Germinal center (tissue), 1 donor: ENCODE results near the gene MEGF10.

Experiments
- DNase-seq: peaks from one replicate; pipeline ENCODE4 v3.0.0; 2012; ENCODE audit warnings: mixed read lengths, low spot score

MEGF10 gene

DNA sequence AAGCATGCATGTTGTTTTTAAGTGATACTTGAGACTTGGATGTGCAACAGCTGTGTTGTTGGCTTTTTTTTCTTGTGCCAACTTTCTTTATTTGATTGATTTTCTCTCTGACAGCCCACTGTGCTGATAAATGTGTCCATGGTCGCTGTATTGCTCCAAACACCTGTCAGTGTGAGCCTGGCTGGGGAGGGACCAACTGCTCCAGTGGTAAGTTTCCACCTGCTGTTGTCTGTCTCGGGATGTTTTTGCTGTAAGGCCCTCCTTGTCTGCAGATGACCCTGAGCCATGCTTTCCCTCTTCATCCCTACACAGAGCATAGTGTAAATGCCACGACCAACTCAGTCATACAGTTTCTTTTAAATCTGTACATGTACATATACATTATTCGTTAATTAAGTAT lies 79.2 kb downstream of the MEGF10 start:
- DNase-seq: no peak

GRCh38 chr5:127370631-127371030 lies 80.0 kb downstream of the MEGF10 start:
- no peak for DNase-seq

GRCh38 chr5:127373858-127374491 lies 83.4 kb downstream of the MEGF10 start:
- no peak for DNase-seq

- DNase-seq: no peak
Measured at GRCh38 chr5:127375124-127375523, 84.5 kb downstream of the MEGF10 start.

DNA sequence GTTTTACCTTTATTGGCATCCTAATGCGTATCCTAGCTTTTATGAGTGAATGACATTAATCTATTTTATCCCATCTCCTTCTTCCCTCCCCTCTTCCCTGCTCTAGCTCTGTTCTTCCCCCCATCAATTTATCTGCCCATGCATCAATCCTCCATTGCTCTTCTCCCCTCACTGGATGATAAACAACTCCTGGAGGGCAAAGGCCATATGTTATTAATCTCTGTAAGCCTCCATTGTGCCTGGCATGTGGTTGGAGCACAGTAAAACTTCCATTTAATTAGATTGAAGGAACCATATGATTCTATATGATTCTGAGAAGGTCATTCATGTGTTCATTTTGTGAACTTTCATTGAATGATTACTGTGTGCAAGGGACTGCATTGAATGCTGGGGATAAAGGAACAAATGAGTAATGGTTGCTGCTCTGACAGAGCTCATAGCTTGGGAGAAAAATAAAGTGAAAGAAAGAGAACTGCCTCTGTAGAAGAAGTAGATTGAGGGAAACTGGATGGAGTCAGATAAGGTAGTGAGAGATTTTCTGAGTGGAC lies 85.0 kb downstream of the MEGF10 start:
- DNase-seq: no peak

DNA sequence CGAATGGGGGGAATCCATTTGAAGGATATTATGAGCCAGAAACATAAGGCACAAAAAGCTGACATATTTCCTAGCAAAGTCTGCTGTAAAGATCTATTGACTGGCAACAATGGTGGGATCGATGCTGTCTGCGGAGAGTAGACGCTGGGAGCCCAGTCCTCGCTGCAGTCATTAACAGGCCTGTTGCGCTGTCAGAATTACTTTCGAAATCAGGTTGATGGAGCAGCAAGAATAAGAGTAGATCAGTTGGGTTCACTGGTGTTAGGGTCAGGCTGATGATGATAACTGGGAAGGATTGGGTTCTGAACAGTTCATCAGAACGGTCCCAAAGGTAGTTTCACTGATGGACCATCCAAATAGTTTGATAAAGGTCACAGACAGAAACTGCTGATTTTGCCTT lies 87.1 kb downstream of the MEGF10 start:
- DNase-seq: no peak

DNA sequence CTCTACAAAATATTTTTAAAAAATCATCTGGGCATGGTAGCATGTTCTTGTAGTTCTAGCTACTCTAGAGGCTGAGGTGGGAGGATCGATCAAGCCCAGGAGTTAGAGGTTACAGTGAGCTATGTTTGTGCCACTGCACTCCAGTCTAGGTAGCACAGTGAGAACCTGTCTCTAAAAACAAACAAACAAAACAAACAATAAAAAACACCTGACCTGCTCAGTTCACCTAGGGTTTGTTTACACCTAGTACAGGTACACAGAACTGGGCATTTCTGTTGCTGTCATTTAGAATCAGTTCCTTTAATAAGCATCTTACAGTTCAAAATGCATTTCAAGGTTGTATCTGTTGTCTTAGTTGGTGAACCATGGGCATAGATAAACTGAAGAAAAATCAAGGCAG lies 95.3 kb downstream of the MEGF10 start:
- no peak for DNase-seq

- no peak for DNase-seq
Measured at GRCh38 chr5:127386557-127386956, 96.0 kb downstream of the MEGF10 start.

DNA sequence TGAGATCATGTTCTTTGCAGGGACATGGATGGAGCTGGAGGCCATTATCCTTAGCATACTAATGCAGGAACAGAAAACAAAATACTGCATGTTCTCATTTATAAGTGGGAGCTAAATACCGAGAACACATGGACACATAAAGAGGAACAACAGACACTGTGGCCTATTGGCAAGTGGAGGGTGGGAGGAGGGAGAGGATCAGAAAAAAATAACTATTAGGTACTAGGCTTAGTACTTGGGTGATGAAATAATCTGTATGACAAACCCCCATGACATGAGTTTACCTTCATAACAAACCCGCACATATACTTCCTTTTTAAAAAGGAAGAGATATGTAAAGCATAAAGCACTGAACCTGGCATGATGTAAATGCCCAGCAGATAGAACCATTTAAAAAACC lies 99.0 kb downstream of the MEGF10 start:
- DNase-seq: no peak

GRCh38 chr5:127392762-127393161 lies 102.2 kb downstream of the MEGF10 start:
- DNase-seq: no peak

- no peak for DNase-seq
Measured at GRCh38 chr5:127396490-127397155, 106.0 kb downstream of the MEGF10 start.

GRCh38 chr5:127398508-127398907 lies 107.9 kb downstream of the MEGF10 start:
- DNase-seq: no peak

DNA sequence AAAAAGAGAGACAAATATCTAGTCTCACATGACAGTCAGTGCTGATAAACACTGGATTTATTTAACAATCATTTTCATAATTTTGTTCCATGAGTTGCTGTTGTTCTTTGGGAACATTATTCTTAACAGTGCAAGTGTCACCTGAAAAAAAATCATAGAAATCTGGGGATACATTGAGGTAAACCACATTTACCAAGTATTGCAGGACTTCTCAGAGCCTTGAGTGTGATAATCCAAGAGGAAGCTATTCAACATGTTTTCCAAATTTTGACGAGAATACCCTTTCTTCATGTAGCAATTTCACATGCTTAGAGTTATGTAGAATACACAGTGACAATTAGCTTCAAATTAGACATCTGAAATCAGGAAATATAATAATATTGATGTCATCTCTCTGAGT lies 108.5 kb downstream of the MEGF10 start:
- DNase-seq: no peak

- no peak for DNase-seq
Measured at GRCh38 chr5:127400539-127400938, 109.9 kb downstream of the MEGF10 start.

GRCh38 chr5:127400946-127401670 lies 110.5 kb downstream of the MEGF10 start:
- no peak for DNase-seq

GRCh38 chr5:127402361-127402760 lies 111.8 kb downstream of the MEGF10 start:
- DNase-seq: no peak

- DNase-seq: no peak
Measured at GRCh38 chr5:127404190-127404589, 113.6 kb downstream of the MEGF10 start.

DNA sequence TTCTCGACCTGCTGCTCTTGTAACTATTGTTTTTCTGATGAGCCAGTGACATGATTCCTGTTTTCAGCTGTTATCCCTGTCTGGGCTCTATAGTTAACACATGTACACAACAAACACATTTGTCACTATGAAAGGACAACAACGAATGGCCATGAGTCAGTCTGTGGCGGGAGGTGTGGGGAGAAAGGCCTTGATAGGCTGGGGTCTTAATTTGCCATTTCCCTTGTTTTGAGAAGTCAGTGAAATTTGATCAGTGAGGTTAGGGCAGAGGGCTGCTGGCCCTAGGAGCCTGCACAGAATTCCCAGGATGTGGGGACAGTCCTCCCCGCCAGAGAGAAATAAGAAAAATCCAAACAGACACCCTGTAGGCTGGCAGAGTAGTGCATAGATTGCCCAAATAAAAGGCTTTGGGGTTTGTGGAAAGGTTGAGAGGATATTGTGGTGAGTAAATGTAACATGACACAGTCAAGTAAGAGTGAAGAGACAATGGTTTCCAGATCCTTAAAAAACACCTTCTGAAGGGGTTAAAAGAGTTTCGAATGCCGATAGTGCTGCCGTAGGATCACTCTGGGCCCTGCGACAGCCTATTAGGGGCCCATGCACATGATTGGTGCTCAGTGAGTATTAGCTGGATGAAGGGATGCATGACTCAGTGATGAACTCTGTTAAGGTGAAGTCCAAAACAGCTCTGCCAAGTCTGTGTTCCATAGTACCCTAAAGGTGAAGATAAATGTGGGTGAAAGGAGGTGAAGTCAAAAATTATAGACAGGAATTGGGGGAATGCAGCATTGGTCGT lies 115.9 kb downstream of the MEGF10 start:
- no peak for DNase-seq

DNA sequence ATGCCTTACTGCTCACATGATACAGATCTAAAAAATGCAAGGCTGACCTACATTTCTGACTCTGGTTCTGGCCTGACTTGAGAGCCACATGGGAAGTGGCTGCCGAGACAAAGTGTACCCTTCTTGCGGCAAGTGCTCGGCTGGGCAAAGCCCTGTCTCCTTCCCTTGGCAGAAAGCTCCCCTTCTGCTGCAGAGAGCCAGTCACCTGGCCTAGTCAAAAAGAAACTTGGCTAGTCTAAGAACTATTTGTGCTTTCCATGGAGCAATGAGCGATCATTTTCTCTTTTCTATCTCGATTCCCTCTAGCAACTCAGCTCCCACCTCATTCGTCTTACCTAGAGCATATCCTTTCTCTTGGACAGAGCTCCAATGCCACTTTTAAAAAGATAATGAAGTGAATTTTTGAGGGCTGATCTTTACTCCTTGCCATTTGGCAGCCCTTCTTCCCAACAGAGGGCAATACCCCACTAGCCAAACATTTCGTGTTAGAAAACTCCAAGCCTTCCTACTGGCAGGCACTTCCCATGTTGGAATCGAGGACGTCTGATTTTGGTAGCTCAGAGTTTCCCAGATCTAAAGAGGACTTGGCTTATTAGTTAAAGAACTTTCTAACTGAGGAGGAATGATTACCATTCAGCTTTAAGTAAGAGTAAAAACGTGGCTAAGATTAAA lies 118.8 kb downstream of the MEGF10 start:
- no peak for DNase-seq

- DNase-seq: no peak
Measured at GRCh38 chr5:127409921-127410675, 119.5 kb downstream of the MEGF10 start.

DNA sequence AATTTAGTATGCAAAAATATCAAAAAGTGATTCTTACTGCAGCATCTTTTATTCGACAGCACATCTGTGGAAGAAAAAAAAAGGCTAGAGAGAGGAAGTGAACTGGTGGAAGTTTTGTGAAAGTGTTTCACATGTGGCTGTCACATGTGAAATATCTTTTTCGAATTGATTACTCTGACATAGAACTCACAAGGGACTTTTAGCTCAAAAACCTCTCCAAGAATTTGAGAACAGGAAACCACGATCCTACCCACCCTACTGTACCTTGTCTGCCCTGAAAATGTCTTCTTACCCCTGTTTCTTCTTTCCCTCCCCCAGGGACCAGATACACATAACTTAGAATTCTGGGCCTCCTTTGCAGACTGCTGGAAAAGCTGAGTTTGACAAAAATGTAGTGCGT lies 120.4 kb downstream of the MEGF10 start:
- no peak for DNase-seq
